COR-L47 (cell line): Measurements from ENCODE around the gene RAD51B.

ENCODE experiments used
- DNase-seq: peaks from one replicate; lab custom pipeline; 2025; lab: John Stamatoyannopoulos, UW

RAD51B gene

DNA sequence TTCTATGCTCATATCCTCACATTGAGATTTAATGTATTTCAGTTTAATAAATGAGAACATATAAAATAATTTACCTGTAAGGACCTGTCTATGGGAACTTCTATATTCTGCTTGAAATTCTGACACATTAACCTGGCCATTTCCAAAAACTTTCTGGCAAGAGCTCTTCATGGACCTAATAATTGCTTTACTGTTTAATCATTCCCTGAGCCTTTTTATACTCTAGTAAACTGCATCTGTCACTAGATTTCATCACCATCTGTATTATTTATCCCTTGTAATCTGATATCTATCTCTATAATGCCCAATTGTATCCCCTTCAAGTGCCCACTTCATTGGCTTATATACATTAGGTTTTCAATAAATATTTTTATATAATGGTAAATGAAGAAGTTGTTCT is 327.7 kb downstream of the RAD51B start:
- no peak for DNase-seq

DNA sequence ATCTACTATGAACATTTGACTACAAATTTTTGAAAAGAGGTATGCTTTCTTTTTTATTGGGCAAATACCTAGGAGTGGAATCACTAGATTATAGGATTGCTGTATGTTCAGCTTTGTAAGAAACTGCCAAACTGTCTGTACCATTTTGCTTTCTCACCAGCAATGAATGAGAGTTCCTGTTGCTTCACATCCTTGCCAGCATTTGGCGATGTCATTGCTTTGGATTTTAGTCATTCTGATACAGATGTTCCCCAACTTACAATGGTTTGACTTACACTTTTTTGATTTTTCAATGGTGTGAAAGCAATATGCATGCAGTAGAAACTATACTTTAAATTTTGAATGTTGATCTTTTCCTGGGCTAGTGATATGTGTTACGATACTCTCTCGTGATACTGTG is 328.7 kb downstream of the RAD51B start:
- DNase-seq: no peak

DNA sequence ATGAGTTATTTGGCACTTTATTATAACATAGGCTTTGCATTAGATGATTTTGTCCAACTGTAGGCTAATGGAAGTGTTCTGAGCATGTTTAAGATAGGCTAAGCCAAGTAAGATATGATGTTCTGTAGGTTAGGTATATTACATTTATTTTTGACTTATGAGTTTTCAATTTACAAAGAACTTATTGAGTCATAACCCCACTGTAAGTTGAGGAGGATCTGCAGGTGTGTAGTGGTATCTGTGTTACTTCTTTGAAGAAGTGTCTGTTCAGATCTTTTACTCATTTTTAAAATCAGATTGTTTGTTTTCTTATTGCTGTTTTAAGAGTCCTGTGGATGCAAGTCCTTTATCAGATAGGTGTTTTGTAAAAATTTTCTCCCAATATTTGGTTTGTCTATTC is 329.2 kb downstream of the RAD51B start:
- DNase-seq: no peak

DNA sequence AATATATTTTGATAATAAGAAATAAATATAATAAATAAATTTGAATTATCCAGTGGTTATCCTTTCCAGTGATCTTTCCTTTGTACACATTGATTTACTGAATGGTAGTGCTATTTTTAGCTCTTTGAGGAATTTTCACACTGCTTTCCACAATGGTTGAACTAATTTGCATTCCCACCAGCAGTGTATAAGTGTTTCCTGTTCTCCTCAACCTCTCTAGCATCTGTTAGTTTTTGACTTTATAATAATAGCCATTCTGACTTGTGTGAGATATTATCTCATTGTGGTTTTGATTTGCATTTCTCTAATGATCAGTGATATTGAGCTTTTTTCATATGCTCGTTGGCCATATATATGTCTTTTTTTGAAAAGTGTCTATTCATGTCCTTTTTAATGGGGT is 333.7 kb downstream of the RAD51B start:
- no peak for DNase-seq

DNA sequence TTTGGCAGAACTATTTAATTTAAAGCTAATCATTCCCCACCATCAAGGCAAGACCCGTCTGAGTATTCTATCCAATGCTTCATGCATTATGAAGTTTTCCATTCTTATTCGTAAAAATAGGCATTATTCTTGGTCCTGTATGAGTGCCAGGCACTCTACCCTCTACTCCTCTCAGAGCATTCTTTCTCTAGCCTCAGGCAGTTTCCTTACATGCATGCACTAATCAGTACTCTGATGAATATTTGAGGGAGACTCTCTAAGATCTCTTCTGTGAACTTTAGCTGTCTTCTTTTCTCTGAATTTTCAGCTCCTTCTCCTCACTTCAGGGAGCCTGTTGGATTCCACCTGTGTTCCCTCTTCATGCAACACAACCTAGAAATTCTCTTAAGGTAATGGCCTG is 334.7 kb downstream of the RAD51B start:
- no peak for DNase-seq

DNA sequence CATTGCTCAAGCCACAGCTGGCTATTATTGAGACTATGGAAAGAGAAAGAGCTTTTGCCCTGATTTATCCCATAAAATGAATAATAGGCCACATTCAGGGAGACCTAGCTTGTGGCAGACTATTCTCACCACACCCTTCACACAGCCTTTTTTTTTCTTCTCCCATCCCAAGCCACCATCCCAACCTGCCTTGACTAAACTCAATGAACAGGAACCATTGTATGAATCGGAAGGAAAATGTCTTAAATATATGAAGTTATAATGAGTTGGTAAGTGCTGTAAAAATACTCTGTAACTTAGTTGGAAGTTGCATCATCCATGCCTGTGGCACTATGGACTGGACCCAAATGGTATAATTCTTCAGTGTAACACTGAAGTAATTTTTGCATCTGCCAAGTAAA is 338.4 kb downstream of the RAD51B start:
- DNase-seq: no peak

DNA sequence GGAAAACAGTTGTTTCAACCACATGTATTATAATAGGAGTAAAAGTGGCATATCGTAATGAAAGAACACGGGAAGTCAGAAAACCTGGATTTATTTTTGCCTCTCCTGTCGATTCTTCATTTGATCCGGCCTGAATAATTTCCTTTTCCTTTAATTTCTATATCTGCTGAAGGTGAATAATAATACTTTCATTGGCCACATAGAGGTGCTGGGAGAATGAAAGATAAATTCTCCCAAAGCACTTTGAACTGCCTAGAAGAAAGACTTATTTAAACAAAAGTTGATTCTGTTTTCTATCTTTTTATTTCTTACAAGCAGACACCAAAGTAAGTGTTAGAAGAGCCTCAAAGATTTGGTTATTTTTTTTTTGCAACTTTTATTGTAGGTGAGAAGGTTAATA is 339.1 kb downstream of the RAD51B start:
- no peak for DNase-seq

DNA sequence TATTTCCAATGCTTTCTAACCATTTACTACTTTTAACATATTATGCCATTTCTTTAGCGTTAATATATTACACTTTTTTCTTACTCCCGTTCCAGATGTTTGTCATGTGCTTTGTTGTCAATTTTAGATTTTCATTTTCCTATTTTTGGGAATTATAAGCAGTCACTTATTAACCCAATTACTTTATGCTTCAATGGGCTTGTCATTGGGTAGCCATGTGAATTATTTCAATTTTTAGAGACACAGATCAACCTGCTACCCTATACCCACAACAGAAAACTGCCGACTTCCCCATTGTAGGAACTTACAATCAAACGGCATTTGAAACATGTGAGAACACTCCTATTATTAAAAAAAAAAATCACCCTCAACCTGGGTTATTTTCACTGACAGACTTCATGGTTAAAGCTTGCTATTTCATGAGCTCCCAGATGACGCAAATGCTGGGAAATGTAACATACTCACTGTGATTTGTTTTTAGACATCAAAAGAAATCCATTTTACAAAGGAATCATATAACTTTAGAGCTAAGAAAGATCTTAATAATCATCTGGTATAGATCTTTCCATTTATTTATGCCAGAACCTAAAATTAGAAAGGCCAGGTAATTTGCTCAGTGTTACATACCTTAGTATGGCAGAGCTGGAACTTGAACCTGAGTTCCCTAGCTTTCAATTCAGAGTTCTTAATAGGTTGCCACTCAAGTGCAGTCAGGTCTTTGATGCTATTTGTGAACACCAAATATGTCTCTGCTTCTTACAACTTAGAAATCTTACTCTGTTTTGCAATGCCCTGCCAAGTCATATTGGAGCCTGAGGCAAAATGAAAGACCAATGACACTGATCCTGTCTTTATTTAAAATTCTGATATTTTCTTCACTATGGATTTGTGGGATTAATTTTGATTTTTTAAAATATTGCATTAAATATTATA is 340.4 kb downstream of the RAD51B start:
- DNase-seq: no peak

DNA sequence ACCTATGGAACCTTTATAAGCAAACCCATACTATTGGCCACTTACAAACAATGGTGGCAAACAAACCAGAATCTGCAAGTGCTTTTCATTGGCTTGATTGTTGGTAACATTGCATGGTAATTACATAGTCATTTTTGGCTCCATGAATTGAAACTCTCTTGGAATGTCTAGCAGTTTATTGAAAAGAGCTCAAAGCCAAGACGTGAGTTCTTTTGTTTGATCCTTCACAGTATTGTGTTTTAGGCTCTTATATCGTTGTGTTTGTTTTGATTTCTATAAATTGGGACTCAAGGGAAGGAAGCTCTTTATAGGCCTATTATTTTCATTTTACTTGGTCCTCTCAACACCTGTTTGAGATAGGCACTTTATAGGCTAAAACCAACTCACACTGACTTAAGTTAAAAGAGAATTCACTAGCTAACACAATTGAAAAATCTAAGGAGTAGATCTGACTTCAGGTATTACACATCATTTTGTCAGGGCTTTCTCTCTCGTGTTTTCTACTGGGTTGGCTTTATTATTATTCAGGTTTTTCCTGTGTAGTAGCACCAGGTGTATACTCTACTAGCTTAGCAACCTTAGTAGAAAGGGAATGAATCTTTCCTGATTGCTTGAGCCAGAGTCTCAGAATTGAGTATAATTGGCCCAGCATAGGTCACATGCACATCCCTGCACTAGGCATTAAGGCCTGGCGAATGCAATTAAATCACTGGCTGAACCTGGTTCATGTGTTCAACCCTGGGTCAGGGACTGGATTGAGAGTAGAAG is 341.4 kb downstream of the RAD51B start:
- no peak for DNase-seq

DNA sequence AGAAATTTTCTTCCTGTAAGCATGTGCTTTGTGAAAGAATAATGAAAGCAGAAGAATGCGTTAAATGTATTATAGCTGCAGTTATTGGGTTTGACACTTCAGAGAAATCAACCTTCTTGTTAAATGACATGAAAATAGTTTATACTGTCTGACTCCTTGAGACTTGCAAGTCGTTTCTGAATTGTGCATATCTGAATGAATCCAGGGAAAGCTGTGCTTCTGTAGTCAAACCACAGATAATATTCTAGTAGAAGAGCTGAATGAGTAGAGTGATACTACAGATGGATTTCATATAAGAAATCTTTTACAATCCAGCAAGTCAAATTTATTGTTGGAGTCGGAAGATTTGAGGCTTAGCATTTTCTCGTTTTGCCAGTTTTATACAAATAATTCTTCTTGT is 343.3 kb downstream of the RAD51B start:
- DNase-seq: no peak

DNA sequence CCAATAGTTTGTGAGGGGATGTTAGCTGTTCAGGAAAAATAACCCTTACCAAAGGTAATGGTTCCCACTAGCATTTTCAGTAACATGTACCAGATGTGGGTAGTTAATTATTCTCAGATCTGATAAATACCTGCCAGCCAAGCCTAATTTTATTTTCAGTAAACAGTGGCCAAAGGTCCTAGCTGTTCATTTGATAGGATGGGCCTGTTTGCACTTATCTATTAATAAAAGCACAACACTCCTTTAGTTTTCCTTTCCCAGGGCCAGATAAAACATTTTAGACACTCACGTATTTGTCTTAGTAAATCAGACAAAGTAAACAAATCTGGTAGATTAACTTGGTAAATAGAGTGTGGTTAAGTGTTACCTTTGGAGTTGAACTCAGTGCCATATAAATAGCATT is 345.1 kb downstream of the RAD51B start:
- DNase-seq: no peak

DNA sequence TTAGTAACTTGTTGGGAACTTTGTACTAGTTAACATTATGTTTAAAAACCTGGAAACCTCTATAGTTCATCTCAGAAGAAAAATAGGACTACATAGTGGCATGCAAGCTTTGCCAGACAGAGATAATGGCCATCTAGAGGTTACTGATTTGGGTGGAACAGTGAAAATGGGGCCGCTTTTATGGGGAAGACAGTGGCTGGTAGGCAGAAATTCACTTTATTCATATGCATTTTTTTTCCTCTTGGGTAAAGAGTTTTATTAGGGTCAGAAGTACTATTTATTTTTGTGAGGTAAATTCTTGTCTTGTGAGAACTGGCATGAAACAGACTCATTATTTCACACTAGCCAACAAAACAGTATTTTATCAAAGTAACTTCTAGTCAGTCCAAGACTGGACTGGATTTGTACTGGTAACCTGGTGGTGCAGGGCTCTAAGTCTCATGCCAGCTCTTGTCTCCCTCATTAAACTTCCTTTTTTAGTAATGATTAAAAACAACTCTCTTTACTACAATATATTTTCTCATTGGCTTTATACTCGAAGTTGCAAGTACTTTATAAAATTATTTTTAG is 345.8 kb downstream of the RAD51B start:
- DNase-seq: no peak

DNA sequence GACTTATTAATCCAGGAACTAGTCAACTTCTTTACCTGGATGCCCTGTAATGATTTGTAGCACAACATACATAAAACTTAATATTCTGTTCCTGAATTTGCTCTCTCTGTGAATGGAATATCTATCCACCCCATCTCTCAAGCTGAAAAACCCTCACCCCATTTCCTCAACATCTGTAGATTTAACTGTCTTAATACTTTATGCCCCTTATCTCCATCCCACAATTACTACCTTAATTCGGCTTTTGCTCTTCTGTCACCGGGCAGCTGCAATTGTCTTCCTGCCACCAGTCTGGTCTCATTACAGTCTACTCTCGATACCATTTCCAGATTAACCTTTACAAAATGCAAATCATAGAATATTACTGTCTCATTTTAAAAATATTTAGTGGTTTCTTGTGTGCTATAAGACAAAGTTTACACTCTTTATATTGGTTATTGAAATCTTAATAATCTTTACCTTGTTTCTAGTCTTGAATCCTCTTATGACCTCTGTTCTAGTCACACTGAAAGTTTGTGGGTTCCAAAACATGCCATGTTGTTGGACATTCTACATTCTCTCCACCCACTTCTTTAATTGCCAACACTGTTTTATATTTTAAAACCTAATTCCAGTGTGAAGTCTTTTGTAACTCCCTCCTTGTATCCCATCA is 347.3 kb downstream of the RAD51B start:
- DNase-seq: no peak

DNA sequence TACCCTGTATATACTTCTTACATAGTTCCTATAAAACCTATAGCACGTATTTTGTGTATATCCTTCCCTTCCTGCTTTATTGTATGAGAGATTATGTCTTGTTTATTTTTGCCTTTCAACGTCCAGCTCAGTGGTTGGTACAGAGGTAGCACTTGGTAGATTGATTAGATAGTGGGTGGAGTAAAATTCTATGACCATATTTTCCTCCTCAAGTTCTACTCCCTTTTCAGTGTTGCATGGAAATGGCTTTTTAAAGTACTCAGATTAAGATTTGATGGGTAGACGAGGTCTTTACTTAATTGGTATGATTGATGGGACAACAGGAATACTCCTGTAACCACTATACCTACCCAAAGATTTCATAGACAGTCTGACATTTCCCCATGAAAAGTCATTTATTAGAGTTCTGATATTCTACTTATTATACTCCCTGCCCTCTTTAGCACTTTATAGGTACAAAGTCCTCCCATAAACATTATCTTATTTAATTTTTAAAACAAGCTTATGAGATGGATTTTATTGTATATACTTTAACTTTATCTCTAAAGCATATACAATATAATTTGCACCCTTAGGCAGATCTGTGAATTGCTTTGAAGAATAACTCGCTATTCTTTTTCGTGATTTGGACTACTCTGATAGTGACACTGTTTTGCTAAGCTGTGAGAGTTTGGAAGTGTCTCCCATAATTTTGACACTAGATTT is 348.0 kb downstream of the RAD51B start:
- no peak for DNase-seq

DNA sequence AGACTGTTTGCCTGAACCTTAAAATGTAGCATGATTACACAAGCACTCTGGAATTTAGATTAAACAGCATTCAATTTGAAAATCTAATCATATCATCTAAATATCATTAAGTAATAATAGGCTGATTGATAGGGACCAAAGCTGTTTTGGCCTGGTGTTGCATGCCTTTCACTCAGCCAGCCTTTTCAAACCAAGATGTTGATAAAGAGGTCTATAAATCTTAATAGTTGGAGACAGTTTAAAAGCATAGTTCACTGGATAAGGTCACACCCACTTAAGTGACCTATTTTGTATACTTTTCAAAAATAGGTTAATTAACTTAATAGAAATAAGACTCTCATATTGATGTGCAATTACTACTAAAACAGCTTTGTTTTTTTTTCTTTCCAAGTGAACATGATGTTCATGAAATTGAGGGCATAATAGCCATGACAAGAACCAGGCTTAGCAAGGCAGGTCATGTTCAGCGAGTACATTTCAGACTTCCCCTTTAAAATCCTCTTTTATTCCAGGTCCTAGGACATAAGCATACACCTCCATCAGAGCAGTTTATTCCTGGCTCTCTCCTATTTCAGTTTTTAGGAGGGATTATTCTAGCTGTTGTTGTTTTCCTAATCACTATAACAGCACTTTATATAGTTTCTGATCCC is 349.0 kb downstream of the RAD51B start:
- DNase-seq: no peak

DNA sequence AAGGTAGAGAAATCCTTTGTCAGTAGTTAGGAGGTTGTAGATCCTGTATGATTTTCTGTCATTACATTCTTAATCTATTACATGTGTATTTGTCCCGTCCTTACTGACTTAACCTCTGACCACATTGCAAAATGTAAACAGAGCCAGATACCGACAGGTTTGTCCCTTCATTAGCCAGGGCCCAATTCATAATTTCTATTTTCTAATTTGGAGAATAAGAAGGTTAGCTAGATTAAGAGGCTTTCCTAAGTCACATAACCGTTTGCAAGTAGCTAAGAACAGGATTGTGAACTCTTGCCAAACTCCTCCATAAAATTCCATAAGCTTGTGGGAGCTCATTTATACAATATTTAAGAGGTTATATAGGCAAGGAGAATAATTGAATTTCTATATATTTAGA is 352.6 kb downstream of the RAD51B start:
- DNase-seq: no peak

DNA sequence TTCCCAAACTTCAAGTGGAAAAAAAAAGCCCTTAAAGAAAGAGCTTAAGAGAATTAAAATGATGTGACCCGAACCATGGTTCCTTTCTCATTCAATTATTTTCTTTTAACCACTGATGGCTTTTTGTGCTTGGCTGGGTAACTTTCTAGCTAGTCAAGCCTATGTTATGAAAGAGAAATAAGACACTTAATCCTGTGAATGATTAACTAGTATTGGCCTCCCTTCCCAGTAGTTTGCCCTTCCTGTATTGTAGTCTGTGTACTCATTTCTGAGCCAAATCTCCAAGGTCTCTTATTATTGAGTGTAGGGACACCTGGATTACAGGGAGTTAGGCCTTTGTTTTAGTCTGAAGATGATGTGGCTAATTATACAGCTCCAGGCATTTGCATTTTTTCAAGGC is 353.0 kb downstream of the RAD51B start:
- DNase-seq: no peak

DNA sequence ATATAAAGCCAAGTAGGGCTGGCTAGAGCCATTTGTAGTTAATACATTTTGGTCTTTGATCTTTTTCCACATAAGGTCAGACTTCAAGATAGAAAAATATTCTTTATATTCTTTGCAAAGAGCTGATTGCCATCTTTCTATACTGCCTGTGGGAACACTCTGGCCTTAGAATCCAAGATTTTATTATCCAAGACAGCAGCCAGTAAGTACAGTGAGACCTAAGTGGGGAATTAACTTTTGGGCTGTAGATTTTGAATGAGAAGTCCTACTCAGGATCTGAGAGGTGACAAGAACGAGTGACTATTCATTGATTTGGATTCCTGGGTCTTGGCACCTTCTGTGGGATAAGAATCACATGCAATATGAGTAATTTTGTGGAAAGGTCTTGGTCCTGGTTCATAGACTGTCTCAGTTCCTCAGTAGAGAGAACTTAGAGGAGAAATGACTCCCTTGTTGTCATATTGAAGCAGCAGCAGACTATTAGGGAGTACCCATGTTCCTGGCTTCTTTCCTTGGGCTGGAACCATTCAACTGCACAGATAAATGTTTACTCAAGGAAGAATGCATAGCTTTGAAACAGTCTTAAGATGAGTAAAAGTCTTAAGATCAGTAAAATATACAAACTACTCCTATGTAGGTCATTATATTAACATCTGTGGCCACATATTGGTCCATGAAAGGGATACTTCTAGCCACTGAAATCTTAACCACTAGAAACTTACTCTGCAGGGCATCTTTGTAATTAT is 353.8 kb downstream of the RAD51B start:
- DNase-seq: no peak

DNA sequence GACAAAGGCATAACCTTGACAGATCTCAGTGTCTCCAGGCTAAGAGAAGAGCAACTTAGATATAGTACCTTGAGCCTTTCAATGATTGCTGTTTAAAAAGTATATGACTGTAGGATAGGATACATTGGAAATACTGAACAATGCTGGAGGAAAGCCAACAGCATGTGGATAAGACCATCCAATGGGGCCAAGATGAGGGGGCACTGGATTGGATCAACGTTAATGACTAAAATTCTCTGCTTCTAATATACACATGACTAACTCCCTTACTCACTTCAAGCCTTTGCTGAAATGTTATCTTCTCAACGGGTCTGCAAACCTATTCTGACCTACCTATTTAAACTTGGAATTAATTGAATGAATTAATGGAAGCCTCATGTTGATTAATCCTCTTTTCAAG is 354.9 kb downstream of the RAD51B start:
- DNase-seq: no peak

DNA sequence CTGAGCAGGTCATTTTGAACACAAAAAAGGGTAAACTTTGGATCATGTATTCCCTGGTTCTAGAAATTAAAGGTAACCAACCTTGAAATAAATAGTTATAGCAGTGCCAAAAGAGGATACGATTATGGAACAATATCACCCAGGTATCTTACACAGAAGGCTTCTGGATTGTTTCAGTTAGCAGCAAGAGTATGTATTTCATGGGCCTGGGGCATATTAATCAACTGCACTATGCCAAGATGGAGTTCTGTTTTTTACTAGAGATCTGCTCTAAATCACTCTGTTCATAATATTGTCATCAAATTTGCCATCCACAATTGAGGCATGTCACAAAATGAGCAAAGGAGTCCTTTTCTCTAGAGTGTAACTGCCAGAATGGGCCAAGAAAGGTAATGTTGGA is 357.1 kb downstream of the RAD51B start:
- DNase-seq: no peak

DNA sequence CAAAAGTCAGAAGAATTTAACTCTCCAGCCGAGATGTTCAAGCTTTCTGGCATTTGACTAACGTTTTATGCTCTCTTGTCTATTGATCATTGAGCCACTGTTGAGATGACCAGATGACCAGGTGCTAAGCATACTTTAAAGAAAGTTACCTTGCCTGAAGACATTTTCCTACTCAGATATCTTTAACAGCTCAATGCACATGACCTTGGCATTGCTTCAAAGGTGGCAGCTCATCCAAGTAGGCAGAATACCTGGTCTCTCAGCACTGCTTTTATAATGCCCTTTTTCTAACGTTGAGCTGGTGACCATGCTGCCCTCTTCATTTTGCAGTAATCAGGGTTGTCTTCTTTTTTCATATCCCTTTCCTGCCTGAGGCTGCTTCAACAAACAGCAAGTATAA is 358.1 kb downstream of the RAD51B start:
- DNase-seq: no peak
